Breast epithelium (tissue), 4 donors: Measurements from ENCODE around the gene FAM20C. TPM values are rescaled to one million over a fixed set of nuclear protein-coding genes. Genes with fewer than 3 reads are reported as not detected.

Experiments used
- DNase-seq, 2 donors: peaks; one replicate each; pipeline ENCODE4 v3.0.0-alpha.2; 2019; ENCODE audit warnings: low spot score in 2 of 2
- H3K27ac ChIP-seq, 2 donors: fragments of 200-600 bp; sonication (generic) in 1 of 2; one replicate each; pipeline ENCODE4 v1.5.1; 2016 to 2019; ENCODE audit warnings: mild to moderate bottlenecking in 1 of 2
- H3K27me3 ChIP-seq, 2 donors: fragments of 200-600 bp; sonication (generic) in 1 of 2; one replicate each; pipeline versions ENCODE4 v1.5.1 to v1.6.0; 2017 to 2019; ENCODE audit warnings: control low read depth in 1 of 2, mild to moderate bottlenecking in 1 of 2
- H3K36me3 ChIP-seq: fragments of 200-600 bp; one replicate; pipeline ENCODE4 v1.5.1; 2019
- H3K4me1 ChIP-seq, 2 donors: fragments of 200-600 bp; sonication (generic); one replicate each; pipeline ENCODE4 v1.5.1; 2016 to 2019; ENCODE audit warnings: control low read depth in 1 of 2
- H3K4me3 ChIP-seq, 3 donors: fragments of 200-600 bp; sonication (generic); 1 replicate in 2 of 3; 2 replicates in 1 of 3; pipeline ENCODE4 v1.5.1; 2016 to 2019; ENCODE audit warnings: mild to moderate bottlenecking in 3 of 3, moderate library complexity in 2 of 3
- H3K9me3 ChIP-seq, 2 donors: fragments of 200-600 bp; sonication (generic) in 1 of 2; one replicate each; pipeline ENCODE4 v1.5.1; 2016 to 2019; ENCODE audit warnings: control low read depth in 1 of 2
- CTCF ChIP-seq, 3 donors: fragments of 450-650 bp; IDR thresholded peaks; one replicate each; pipeline ENCODE4 v1.5.1; 2016 to 2017; ENCODE audit warnings: antibody characterized with exemption in 3 of 3, mild to moderate bottlenecking in 3 of 3, moderate library complexity in 3 of 3
- POLR2A ChIP-seq: fragments of 450-650 bp; IDR thresholded peaks from one replicate; pipeline ENCODE4 v1.6.1; 2016; ENCODE audit warnings: antibody characterized with exemption, mild to moderate bottlenecking, moderate library complexity
- POLR2AphosphoS5 ChIP-seq, 3 donors: sonication (generic); formaldehyde crosslinking; IDR thresholded peaks; one replicate each; pipeline ENCODE4 v1.6.1; 2017; ENCODE audit warnings: antibody characterized with exemption in 3 of 3
- intact Hi-C: fragments of 100-400 bp; cut with DNase I; formaldehyde crosslinking; loops from one replicate; pipeline ENCODE4 v1.15.1; 2023; ENCODE audit warnings: low total_unique reads
- total RNA-seq, 3 donors: library from RNA; depleted of rRNA; stranded (reverse); fragments of >200 nt; gene quantifications; one replicate each; pipeline ENCODE4 v1.1.0, GENCODE V29; 2016

Gene FAM20C
- total RNA-seq, 3 donors from 2014 or later = 30.7 to 73.7 (median 71.0) TPM

- intact Hi-C loops = no loop called here
- Histone ChIP-seq H3K9me3 (no peaks in the 10 kb centered on the region), H3K4me1 (no peaks in the 10 kb centered on the region), H3K27ac (no peak overlapping the region), H3K36me3 (no peaks in the 10 kb centered on the region), H3K27me3 (no peaks in the 10 kb centered on the region), H3K4me3 (no peak overlapping the region)
- TF ChIP-seq CTCF (IDR thresholded peaks at IDR 0.05) (no peak), POLR2A (no peak)
- no peak for DNase-seq
These were observed 16.0 kb upstream of the FAM20C start for GRCh38 chr7:176381-176780.

GRCh38 chr7:176786-177459 is 15.4 kb upstream of the FAM20C start:
- H3K36me3 ChIP-seq = no peaks in the 10 kb centered on the region

GRCh38 chr7:178444-178843 is 13.9 kb upstream of the FAM20C start:
- intact Hi-C loops = no loop called here
- Histone ChIP-seq H3K36me3 (no peaks in the 10 kb centered on the region), H3K27ac (no peak overlapping the region), H3K4me1 (no peaks in the 10 kb centered on the region), H3K27me3 (no peaks in the 10 kb centered on the region), H3K9me3 (no peaks in the 10 kb centered on the region), H3K4me3 (no peak overlapping the region)
- TF ChIP-seq POLR2AphosphoS5 (IDR thresholded peaks at IDR 0.05) = no peak
- TF ChIP-seq POLR2A = no peak
- no peak for TF ChIP-seq CTCF (IDR thresholded peaks at IDR 0.05)
- DNase-seq = no peak

More at GRCh38 chr7:176786-177459, 15.4 kb upstream of the FAM20C start:
- intact Hi-C loops = no loop called here
- Histone ChIP-seq H3K9me3 (no peaks in the 10 kb centered on the region), H3K4me1 (no peaks in the 10 kb centered on the region), H3K27ac (no peak overlapping the region), H3K4me3 (no peak overlapping the region), H3K27me3 (no peaks in the 10 kb centered on the region)
- TF ChIP-seq CTCF (IDR thresholded peaks at IDR 0.05) (no peak), POLR2AphosphoS5 (IDR thresholded peaks at IDR 0.05) (no peak), POLR2A (no peak)
- DNase-seq = no peak

- Histone ChIP-seq H3K4me1 (no peaks in the 10 kb centered on the region), H3K27me3 (no peaks in the 10 kb centered on the region), H3K36me3 (no peaks in the 10 kb centered on the region), H3K27ac (no peak overlapping the region), H3K4me3 (no peak overlapping the region), H3K9me3 (no peaks in the 10 kb centered on the region)
- intact Hi-C loops = no loop called here
- no peak for TF ChIP-seq CTCF (IDR thresholded peaks at IDR 0.05)
- TF ChIP-seq POLR2AphosphoS5 (IDR thresholded peaks at IDR 0.05) = no peak
- TF ChIP-seq POLR2A = no peak
- DNase-seq = no peak
These were observed 13.1 kb upstream of the FAM20C start for GRCh38 chr7:179209-179681.

- H3K27ac ChIP-seq = no peak overlapping the region
- intact Hi-C loops = no loop called here
These were observed 12.2 kb upstream of the FAM20C start for GRCh38 chr7:179948-180694.

More at GRCh38 chr7:179948-180694, 12.2 kb upstream of the FAM20C start:
- no peaks in the 10 kb centered on the region for H3K9me3 ChIP-seq
- no peaks in the 10 kb centered on the region for H3K36me3 ChIP-seq
- H3K4me1 ChIP-seq = no peaks in the 10 kb centered on the region
- DNase-seq = no peak
- no peaks in the 10 kb centered on the region for H3K27me3 ChIP-seq
- H3K4me3 ChIP-seq = no peak overlapping the region
- no peak for TF ChIP-seq POLR2AphosphoS5 (IDR thresholded peaks at IDR 0.05)
- no peak for TF ChIP-seq CTCF (IDR thresholded peaks at IDR 0.05)
- no peak for TF ChIP-seq POLR2A
